Small intestine (tissue), 7 donors: ENCODE results near the gene ZNF490. TPM values are rescaled to one million over a fixed set of nuclear protein-coding genes. Genes with fewer than 3 reads are reported as not detected.
"Not testable (repeated sequence)": the region's sequence is repeated elsewhere in the genome, so short reads cannot be mapped to it uniquely, and the experiment has no call there.

Source experiments
- DNase-seq, 2 donors: peaks; one replicate each; pipeline versions ENCODE4 v3.0.0 to v3.0.0-alpha.2; 2013
- FAIRE-seq: peaks from 2 replicates; lab custom pipeline; 2012; peaks lifted over from hg19 to GRCh38; lab: Jason Lieb, UNC
- H3K27ac ChIP-seq, 3 donors: one replicate each; pipeline ENCODE4 v1.5.1; 2013; ENCODE audit warnings: low read length in 2 of 3, mild to moderate bottlenecking in 2 of 3, control low read depth in 1 of 3, inconsistent platforms in 1 of 3, low read depth in 1 of 3, moderate library complexity in 1 of 3
- H3K27me3 ChIP-seq, 3 donors: one replicate each; pipeline ENCODE4 v1.6.1; 2013; ENCODE audit warnings: low read length in 3 of 3, inconsistent platforms in 1 of 3; ENCODE audit not compliant: control insufficient read depth in 3 of 3, insufficient read depth in 3 of 3
- H3K36me3 ChIP-seq, 3 donors: one replicate each; pipeline ENCODE4 v1.6.1; 2013; ENCODE audit warnings: low read length in 3 of 3, inconsistent platforms in 1 of 3, low read depth in 1 of 3, mild to moderate bottlenecking in 1 of 3, moderate library complexity in 1 of 3; ENCODE audit not compliant: control insufficient read depth in 3 of 3, insufficient read depth in 2 of 3
- H3K4me1 ChIP-seq, 3 donors: one replicate each; pipeline ENCODE4 v1.6.1; 2013; ENCODE audit warnings: low read length in 2 of 3, inconsistent platforms in 1 of 3, low read depth in 1 of 3, mild to moderate bottlenecking in 1 of 3, moderate library complexity in 1 of 3; ENCODE audit not compliant: control insufficient read depth in 3 of 3, insufficient read depth in 2 of 3
- H3K4me3 ChIP-seq, 3 donors: one replicate each; pipeline ENCODE4 v1.5.1; 2013; ENCODE audit warnings: low read length in 3 of 3, control low read depth in 1 of 3, inconsistent platforms in 1 of 3, low read depth in 1 of 3, mild to moderate bottlenecking in 1 of 3, moderate library complexity in 1 of 3
- H3K9me3 ChIP-seq, 2 donors: one replicate each; pipeline ENCODE4 v1.6.1; 2013; ENCODE audit warnings: low read depth in 1 of 2, low read length in 1 of 2; ENCODE audit not compliant: control insufficient read depth in 2 of 2, insufficient read depth in 1 of 2
- WGBS, 3 donors: extraction: QIAGEN DNeasy Blood & Tissue Kit; methylation state at CpG; one replicate each; pipeline ENCODE4 v1.1.7; 2013; 5-methylcytosine and 5-hydroxymethylcytosine counted together
- polyA plus RNA-seq, 4 donors: library from polyadenylated mRNA; stranded (reverse) in 3 of 4; unstranded in 1 of 4; fragments of 200-250 nt in 3 of 4; fragments of 120-200 nt in 1 of 4; gene quantifications; one replicate each; pipeline versions ENCODE4 v1.2.1 to v1.2.3, GENCODE V29; 2013
- donor health status: healthy with polysubstance abuse.
- donor health status: control.
- donor health status: control.
- donor health status: Bipolar disorder and iron deficiency.
- donor health status: healthy.

Gene ZNF490
- polyA plus RNA-seq, 4 donors, result 0.45 to 3.0 (median 1.0) TPM; not detected in 1

DNA sequence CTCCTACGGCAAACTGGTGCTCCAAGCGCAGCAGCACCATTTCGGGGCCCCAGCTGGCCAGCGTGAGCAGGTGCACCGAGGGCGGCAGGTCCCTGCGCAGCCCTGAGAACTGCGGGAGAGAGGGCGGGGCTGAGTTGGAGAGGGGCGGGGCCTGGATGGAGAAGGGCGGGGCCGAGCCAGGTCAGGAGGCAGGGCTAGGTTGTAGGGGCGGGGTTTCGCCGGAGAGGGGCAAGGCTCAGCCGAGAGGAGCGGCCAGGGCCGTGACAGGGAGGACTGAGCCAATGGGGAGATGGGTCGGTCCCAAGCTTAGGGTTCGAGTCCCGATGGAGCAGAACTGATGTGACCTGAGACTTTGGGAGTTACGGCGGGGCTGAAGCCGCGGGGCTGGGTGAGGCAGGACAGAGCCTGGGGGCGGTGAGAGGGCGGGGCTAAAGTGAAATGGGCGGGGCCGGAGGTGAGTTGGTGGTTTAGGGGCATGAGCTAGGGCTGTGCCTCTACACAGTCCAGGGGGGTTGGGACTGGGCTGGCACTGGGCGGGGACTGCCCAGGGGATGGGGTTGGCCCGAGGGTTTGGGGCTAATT, 37.0 kb upstream of the ZNF490 start:
- Histone ChIP-seq H3K27ac (no peak overlapping the region), H3K9me3 (no peaks in the 10 kb centered on the region), H3K27me3 (no peaks in the 10 kb centered on the region), H3K4me1 (peaks cover 0 to 4% (median 0%) of the 10 kb centered on the region in 3 donors), H3K36me3 (peaks cover 0 to 13% (median 0%) of the 10 kb centered on the region in 3 donors), H3K4me3 (peak overlapping the region in 2 of 3 donors; percentile 31 to 35)
- no peak for FAIRE-seq
- peak; percentile 83 to 88 for DNase-seq
- 11 to 26% (median 25%) methylated on average over 28 to 31 of the region's 31 CpGs for WGBS, 3 donors

DNA sequence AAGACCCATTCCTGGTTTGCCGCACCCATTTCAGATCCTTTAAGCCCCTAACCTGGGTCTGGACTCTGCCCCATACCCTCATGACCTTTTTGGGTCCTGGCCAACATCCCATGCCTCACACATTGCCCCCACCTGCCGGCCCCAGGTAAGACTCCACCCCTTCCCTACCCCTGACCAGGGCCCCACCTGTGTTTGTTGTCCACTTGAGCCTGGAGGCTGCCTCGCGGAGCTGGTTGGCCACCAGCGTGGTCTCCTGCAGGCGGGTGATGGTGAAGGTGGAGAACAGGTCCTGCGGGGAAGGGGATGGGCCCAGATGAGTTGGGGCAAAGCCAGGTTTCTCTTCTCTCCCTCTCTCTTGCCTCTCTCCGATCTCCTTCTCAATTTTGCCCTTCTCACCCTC, 36.4 kb upstream of the ZNF490 start:
- peaks cover 0 to 4% (median 0%) of the 10 kb centered on the region in 3 donors for H3K4me1 ChIP-seq
- peaks cover 0 to 10% (median 0%) of the 10 kb centered on the region in 3 donors for H3K36me3 ChIP-seq
- DNase-seq, result peak in 1 of 2 donors; percentile 34
- no peaks in the 10 kb centered on the region for H3K27me3 ChIP-seq
- H3K4me3 ChIP-seq, result no peak overlapping the region
- no peaks in the 10 kb centered on the region for H3K9me3 ChIP-seq
- no peak for FAIRE-seq
- 32 to 63% (median 61%) methylated on average over 8 of the region's 8 CpGs for WGBS, 3 donors
- no peak overlapping the region for H3K27ac ChIP-seq

DNA sequence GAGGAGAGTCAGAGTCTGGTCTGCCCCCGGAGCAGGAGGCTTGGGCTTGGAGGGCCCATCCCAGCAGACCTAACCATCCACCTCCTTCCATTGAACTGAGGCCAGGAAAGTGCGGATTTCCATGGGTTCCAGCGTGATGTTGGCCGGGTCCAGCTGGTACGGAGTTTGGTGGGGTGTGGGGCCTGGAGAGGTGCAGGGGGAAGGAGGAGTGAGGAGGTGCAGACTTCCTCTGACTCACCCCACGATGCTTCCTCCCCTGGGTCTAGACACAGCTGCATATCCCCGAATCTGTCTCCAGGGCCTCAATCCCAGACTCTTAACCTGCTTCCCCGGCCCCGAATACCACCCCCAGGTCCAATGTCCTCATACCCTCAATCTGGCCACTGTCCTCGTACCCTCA, 35.9 kb upstream of the ZNF490 start:
- no peaks in the 10 kb centered on the region for H3K9me3 ChIP-seq
- H3K27ac ChIP-seq, result no peak overlapping the region
- DNase-seq (no peak), FAIRE-seq (no peak)
- peaks cover 0 to 4% (median 0%) of the 10 kb centered on the region in 3 donors for H3K4me1 ChIP-seq
- peaks cover 0 to 6% (median 0%) of the 10 kb centered on the region in 3 donors for H3K36me3 ChIP-seq
- H3K27me3 ChIP-seq, result no peaks in the 10 kb centered on the region
- H3K4me3 ChIP-seq, result no peak overlapping the region
- 91 to 92% (median 92%) methylated on average over 10 of the region's 10 CpGs for WGBS, 3 donors

DNA sequence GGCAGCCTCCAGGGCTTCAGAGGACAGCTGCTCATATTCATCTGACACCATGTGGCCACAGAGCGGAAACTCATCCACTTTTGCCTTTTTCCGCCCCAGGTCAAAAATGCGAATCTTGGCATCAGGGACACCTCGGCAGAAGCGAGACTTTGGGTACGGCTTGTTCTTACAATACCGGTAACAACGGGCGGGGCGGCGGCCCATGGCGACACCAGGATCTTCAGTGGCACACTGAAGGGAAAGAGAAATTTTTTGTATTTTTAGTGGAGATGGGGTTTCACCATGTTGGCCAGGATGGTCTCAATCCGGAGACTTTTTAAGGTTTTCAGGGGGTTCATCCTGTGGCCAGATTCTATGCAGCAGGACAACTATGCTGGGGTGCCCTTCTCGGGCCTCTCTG, 33.1 kb upstream of the ZNF490 start:
- H3K9me3 ChIP-seq, DNase-seq: not testable (repeated sequence)
- whole genome bisulfite sequencing, 3 donors, result 95 to 96% (median 96%) methylated on average over 13 to 14 of the region's 14 CpGs

DNA sequence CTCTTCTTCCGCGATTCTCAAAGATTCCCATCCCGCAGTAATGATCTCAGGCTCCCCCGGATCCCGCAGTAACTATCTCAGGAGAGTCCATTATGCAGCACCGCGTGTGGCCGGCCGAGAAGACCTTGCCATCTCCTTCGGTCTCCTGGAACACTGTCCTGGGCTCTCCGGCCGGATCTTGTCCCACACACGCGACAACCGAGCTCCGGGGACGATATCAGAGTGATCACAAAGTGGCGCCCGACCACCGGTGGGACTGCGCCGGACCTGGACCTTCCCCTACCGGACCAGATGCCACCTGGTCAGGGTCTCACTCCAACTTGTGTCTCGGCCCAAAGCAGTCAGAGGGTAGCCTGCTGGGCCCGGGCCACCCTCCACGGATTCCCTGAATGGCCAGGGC, 31.9 kb upstream of the ZNF490 start:
- Histone ChIP-seq H3K4me1 (peaks cover 0 to 8% (median 0%) of the 10 kb centered on the region in 3 donors), H3K27ac (no peak overlapping the region), H3K27me3 (no peaks in the 10 kb centered on the region), H3K36me3 (no peaks in the 10 kb centered on the region), H3K4me3 (no peak overlapping the region), H3K9me3 (no peaks in the 10 kb centered on the region)
- FAIRE-seq (no peak), DNase-seq (no peak)
- 93 to 94% (median 93%) methylated on average over 26 of the region's 26 CpGs for WGBS, 3 donors

More for the DNA sequence above, 33.1 kb upstream of the ZNF490 start:
- not testable (repeated sequence) for H3K27me3 ChIP-seq, FAIRE-seq, H3K27ac ChIP-seq, H3K4me3 ChIP-seq, H3K36me3 ChIP-seq
- peaks cover 0 to 12% (median 0%) of the 10 kb centered on the region in 3 donors for H3K4me1 ChIP-seq

DNA sequence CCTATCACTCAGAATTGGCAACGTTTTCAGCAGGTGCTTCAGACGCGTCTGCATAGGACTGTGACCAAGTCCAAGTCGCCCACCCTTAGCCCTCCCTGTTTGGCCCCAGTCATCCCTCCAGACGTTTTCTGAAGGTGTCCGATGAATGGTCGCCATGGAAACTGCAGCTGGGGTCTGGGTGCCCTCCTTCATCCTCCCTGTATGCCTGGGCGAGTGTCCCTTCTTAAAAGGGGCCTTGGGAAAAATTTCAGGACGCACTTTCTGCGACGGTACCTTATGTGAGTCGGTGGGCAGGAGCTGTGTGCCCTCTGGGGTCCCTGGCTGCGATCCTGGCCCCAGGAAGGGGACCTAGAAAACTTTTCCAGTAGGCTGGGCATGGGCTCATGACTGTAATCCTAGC, 30.8 kb upstream of the ZNF490 start:
- DNase-seq (no peak), FAIRE-seq (no peak)
- no peak overlapping the region for H3K27ac ChIP-seq
- peaks cover 0 to 8% (median 0%) of the 10 kb centered on the region in 3 donors for H3K4me1 ChIP-seq
- no peaks in the 10 kb centered on the region for H3K9me3 ChIP-seq
- WGBS, 3 donors, result 64 to 76% (median 66%) methylated on average over 13 of the region's 13 CpGs
- H3K27me3 ChIP-seq, result no peaks in the 10 kb centered on the region
- no peak overlapping the region for H3K4me3 ChIP-seq
- H3K36me3 ChIP-seq, result no peaks in the 10 kb centered on the region

DNA sequence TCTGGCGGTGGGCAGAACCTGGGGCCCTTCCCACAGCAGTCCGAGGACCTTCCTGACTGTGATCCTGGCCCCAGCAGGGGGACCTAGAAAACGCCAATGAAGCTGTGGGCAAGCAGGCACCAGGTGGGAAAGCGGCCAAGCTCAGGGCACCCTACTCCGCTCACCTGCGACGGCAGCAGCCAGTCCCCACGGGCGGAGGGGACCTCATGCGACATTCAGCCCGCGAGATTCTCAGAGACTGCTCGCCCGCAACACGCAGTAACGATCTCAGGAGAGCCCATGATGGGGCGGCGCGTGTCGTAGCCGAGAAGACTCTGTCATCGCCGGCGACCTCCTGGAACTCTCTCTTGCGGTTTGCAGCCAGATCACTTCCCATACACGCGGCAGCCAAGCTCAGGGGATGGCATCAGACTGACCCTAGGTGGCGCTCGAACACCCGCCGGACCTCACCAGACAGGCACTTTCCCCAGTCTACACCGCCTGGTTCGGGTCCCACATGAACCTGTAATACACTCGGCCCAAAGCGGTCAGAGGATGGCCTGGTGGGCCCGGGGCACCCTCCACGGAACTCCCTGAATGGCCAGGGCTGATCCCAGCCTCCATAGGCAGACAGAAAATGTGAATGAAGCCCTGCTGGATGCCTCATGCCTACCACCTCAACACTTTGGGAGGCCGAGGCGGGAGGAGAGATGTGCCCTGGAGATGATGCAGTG, 29.4 kb upstream of the ZNF490 start:
- FAIRE-seq, result no peak
- Histone ChIP-seq H3K36me3 (no peaks in the 10 kb centered on the region), H3K4me1 (peaks cover 0 to 8% (median 0%) of the 10 kb centered on the region in 3 donors), H3K4me3 (peak overlapping the region in 2 of 3 donors; percentile 10 to 13), H3K9me3 (no peaks in the 10 kb centered on the region), H3K27me3 (no peaks in the 10 kb centered on the region), H3K27ac (no peak overlapping the region)
- DNase-seq, result peak; percentile 80 to 88
- 8 to 11% (median 9%) methylated on average over 39 of the region's 39 CpGs for WGBS, 3 donors

DNA sequence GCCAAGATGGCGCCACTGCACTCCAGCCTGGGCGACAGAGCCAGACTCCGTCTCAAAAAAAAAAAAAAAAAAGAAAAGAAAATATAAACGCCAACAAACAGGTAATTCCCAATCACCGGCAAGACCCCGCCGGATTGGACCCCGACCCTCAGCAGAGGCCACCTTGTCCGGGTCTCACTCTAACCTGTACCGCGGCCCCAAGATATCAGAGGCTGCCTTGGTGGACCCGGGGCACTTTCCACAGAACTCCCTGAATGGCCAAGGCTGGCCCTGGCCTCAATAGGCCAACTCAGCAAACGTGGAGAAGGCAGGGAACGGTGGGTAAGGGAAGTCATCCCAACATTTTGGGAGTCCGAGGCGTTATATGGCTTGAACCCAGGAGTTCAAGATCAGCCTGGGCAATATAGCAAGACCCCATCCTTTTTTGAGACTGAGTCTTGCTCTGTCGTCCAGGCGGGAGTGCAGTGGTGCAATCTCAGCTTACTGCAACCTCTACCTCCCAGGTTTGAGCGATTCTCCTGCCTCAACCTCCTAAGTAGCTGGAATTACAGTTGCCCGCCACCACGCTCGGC, 28.1 kb upstream of the ZNF490 start:
- no peaks in the 10 kb centered on the region for H3K9me3 ChIP-seq
- peaks cover 0 to 8% (median 0%) of the 10 kb centered on the region in 3 donors for H3K4me1 ChIP-seq
- DNase-seq (no peak), FAIRE-seq (no peak)
- H3K36me3 ChIP-seq, result no peaks in the 10 kb centered on the region
- H3K27ac ChIP-seq, result no peak overlapping the region
- 92 to 96% (median 94%) methylated on average over 20 to 22 of the region's 22 CpGs for WGBS, 3 donors
- H3K27me3 ChIP-seq, result no peaks in the 10 kb centered on the region
- no peak overlapping the region for H3K4me3 ChIP-seq
